SW480 (cell line): ENCODE measurements around the gene PTPRD.
"Not testable (repeated sequence)": the region's sequence is repeated elsewhere in the genome, so short reads cannot be mapped to it uniquely, and the experiment has no call there.

ENCODE experiments used
- DNase-seq: peaks from one replicate; pipeline ENCODE4 v3.0.0-alpha.2; 2016; ENCODE audit warnings: low spot score

The PTPRD gene

GRCh38 chr9:10479172-10479571 is 133.6 kb downstream of the PTPRD start:
- DNase-seq: no peak

- DNase-seq: not testable (repeated sequence)
Measured at GRCh38 chr9:10449201-10449617, 163.6 kb downstream of the PTPRD start.

GRCh38 chr9:10447036-10447435 is 165.8 kb downstream of the PTPRD start:
- no peak for DNase-seq

GRCh38 chr9:10443868-10444204 is 169.0 kb downstream of the PTPRD start:
- DNase-seq: no peak

GRCh38 chr9:10443181-10443867 is 169.5 kb downstream of the PTPRD start:
- no peak for DNase-seq

GRCh38 chr9:10438955-10439354 is 173.8 kb downstream of the PTPRD start:
- no peak for DNase-seq

GRCh38 chr9:10436756-10437155 is 176.0 kb downstream of the PTPRD start:
- no peak for DNase-seq

- no peak for DNase-seq
Measured at GRCh38 chr9:10434412-10434811, 178.4 kb downstream of the PTPRD start.

GRCh38 chr9:10411272-10411671 is 201.5 kb downstream of the PTPRD start:
- no peak for DNase-seq

- no peak for DNase-seq
Measured at GRCh38 chr9:10403283-10403682, 209.5 kb downstream of the PTPRD start.

GRCh38 chr9:10396615-10397014 is 216.2 kb downstream of the PTPRD start:
- DNase-seq: no peak

GRCh38 chr9:10387282-10387681 is 225.5 kb downstream of the PTPRD start:
- DNase-seq: no peak

GRCh38 chr9:10371824-10372223 is 241.0 kb downstream of the PTPRD start:
- DNase-seq: no peak

GRCh38 chr9:10366171-10366779 is 246.5 kb downstream of the PTPRD start:
- DNase-seq: peak; percentile 15

- DNase-seq: no peak
Measured at GRCh38 chr9:10354591-10354990, 258.2 kb downstream of the PTPRD start.

GRCh38 chr9:10345621-10346020 is 267.2 kb downstream of the PTPRD start:
- not testable (repeated sequence) for DNase-seq

- no peak for DNase-seq
Measured at GRCh38 chr9:10341057-10341456, 271.7 kb downstream of the PTPRD start.

- no peak for DNase-seq
Measured at GRCh38 chr9:10339152-10339551, 273.6 kb downstream of the PTPRD start.

- no peak for DNase-seq
Measured at GRCh38 chr9:10331157-10331556, 281.6 kb downstream of the PTPRD start.

GRCh38 chr9:10282084-10282483 is 330.7 kb downstream of the PTPRD start:
- no peak for DNase-seq

GRCh38 chr9:10274988-10275387 is 337.8 kb downstream of the PTPRD start:
- DNase-seq: no peak

GRCh38 chr9:10274175-10274574 is 338.6 kb downstream of the PTPRD start:
- no peak for DNase-seq

- no peak for DNase-seq
Measured at GRCh38 chr9:10272830-10273229, 340.0 kb downstream of the PTPRD start.
